Gastrocnemius medialis (tissue), 4 donors: ENCODE measurements around the gene PRKG1. TPM values are rescaled to one million over a fixed set of nuclear protein-coding genes. Genes with fewer than 3 reads are reported as not detected.
A peak's percentile ranks its signal among the peaks of the same experiment; 100 is the strongest.

Source experiments
- ATAC-seq, 2 donors: fragments of 150-250 bp; one replicate each; pipeline ENCODE4 v1.9.1; 2016
- DNase-seq, 2 donors: peaks; one replicate each; pipeline ENCODE4 v3.0.0-alpha.2; 2019
- H3K27ac ChIP-seq, 4 donors: fragments of 200-600 bp; sonication (generic); 1 replicate in 1 of 4; 2 replicates in 3 of 4; pipeline ENCODE4 v1.5.1; 2016 to 2018; ENCODE audit warnings: mild to moderate bottlenecking in 2 of 4, moderate library complexity in 1 of 4
- H3K27me3 ChIP-seq, 3 donors: fragments of 200-600 bp; sonication (generic) in 2 of 3; 1 replicate in 1 of 3; 2 replicates in 2 of 3; pipeline versions ENCODE4 v1.5.1 to v1.6.0; 2016 to 2019; ENCODE audit warnings: mild to moderate bottlenecking in 1 of 3, moderate library complexity in 1 of 3
- H3K36me3 ChIP-seq, 2 donors: fragments of 200-600 bp; sonication (generic) in 1 of 2; one replicate each; pipeline ENCODE4 v1.5.1; 2017 to 2018
- H3K4me1 ChIP-seq, 2 donors: fragments of 200-600 bp; sonication (generic) in 1 of 2; one replicate each; pipeline ENCODE4 v1.5.1; 2016 to 2017; ENCODE audit warnings: mild to moderate bottlenecking in 2 of 2
- H3K4me3 ChIP-seq, 4 donors: fragments of 200-600 bp; sonication (generic) in 3 of 4; 1 replicate in 1 of 4; 2 replicates in 3 of 4; pipeline ENCODE4 v1.5.1; 2016 to 2019; ENCODE audit warnings: mild to moderate bottlenecking in 2 of 4
- H3K9me3 ChIP-seq, 3 donors: fragments of 200-600 bp; sonication (generic) in 2 of 3; 1 replicate in 1 of 3; 2 replicates in 2 of 3; pipeline ENCODE4 v1.5.1; 2016 to 2019
- POLR2A ChIP-seq, 2 donors: fragments of 450-650 bp; IDR thresholded peaks; one replicate each; pipeline ENCODE4 v1.6.1; 2017; ENCODE audit warnings: antibody characterized with exemption in 2 of 2, mild to moderate bottlenecking in 2 of 2, moderate library complexity in 2 of 2
- in situ Hi-C, 4 donors: fragments of 200-750 bp; cut with MboI; loops; one replicate each; pipeline versions ENCODE4 v1.15.0 to v1.8.0; 2017; ENCODE audit warnings: low sequenced_read_pairs in 4 of 4
- intact Hi-C: fragments of 100-400 bp; cut with DNase I; formaldehyde crosslinking; loops from one replicate; pipeline ENCODE4 v1.15.1; 2023; ENCODE audit warnings: low total_unique reads
- total RNA-seq, 4 donors: library from RNA; depleted of rRNA; stranded (reverse); fragments of >200 nt; gene quantifications; one replicate each; pipeline versions ENCODE4 v1.1.0 to v1.2.3, GENCODE V29; 2016
- TF ChIP-seq, protein P1 (sequence below), 5 experiments: fragments of 450-650 bp in 3 of 5; fragments of 200-600 bp in 2 of 5; sonication (generic) in 2 of 5; IDR thresholded peaks in 4 of 5; conservative IDR thresholded peaks in 1 of 5; 1 replicate in 4 of 5; 2 replicates in 1 of 5; pipeline ENCODE4 v1.5.1; 2016 to 2019; ENCODE audit warnings: antibody characterized with exemption in 5 of 5, mild to moderate bottlenecking in 3 of 5, moderate library complexity in 3 of 5

Gene PRKG1
- total RNA-seq, 4 donors from 2014 or later: 10.4 to 39.4 (median 25.1) TPM

DNA sequence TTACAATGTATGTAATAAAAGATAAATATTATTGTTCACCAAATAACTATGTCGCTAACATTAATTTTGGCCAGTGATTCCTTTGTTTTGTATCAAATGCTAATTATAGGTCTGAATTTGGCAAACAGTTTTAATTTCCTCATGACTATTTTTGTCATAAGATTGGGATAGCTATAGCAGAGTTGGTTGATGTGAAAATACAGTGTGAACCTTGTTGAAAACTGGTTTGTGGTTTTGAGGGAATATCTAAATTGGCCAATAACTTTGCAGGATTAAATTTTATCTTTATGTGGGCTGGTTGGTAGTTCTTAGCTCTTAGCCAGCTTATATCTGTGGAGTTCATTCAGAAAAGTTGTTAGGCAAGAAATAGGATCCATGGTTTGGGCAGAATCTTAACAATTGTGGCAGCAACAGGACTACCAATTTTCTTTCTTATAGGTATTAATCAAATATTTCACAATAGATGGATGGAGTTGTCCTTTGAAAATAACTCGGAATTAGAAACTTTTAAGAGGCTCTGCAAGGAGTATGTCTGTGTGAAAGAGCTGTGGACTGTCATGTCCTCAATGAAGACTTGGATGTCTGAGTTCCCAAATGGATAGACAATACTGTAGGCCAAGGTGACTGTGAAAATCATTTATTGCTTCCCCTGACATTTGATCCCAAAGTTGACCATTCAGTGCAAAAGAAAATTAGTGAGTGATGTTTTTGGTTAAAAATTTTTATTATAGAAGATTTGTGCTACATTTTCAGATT is 73.5 kb downstream of the PRKG1 start:
- Histone ChIP-seq H3K36me3 (no peaks in the 10 kb centered on the region), H3K4me3 (no peak overlapping the region), H3K9me3 (no peaks in the 10 kb centered on the region), H3K27me3 (no peaks in the 10 kb centered on the region), H3K27ac (peak overlapping the region in 2 of 4 donors; percentile 45), H3K4me1 (peaks cover 23 to 36% of the 10 kb centered on the region in 2 donors)
- DNase-seq (no peak), ATAC-seq (peak in 1 of 2 donors; percentile 41)
- in situ Hi-C loops: no loop called here
- TF ChIP-seq, protein P1, sequence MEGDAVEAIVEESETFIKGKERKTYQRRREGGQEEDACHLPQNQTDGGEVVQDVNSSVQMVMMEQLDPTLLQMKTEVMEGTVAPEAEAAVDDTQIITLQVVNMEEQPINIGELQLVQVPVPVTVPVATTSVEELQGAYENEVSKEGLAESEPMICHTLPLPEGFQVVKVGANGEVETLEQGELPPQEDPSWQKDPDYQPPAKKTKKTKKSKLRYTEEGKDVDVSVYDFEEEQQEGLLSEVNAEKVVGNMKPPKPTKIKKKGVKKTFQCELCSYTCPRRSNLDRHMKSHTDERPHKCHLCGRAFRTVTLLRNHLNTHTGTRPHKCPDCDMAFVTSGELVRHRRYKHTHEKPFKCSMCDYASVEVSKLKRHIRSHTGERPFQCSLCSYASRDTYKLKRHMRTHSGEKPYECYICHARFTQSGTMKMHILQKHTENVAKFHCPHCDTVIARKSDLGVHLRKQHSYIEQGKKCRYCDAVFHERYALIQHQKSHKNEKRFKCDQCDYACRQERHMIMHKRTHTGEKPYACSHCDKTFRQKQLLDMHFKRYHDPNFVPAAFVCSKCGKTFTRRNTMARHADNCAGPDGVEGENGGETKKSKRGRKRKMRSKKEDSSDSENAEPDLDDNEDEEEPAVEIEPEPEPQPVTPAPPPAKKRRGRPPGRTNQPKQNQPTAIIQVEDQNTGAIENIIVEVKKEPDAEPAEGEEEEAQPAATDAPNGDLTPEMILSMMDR (IDR thresholded peaks at IDR 0.05 in 4 of 5, conservative IDR thresholded peaks at IDR 0.05 in 1 of 5): no peak
- no peak for TF ChIP-seq POLR2A (IDR thresholded peaks at IDR 0.05)
- intact Hi-C loops: no loop called here

DNA sequence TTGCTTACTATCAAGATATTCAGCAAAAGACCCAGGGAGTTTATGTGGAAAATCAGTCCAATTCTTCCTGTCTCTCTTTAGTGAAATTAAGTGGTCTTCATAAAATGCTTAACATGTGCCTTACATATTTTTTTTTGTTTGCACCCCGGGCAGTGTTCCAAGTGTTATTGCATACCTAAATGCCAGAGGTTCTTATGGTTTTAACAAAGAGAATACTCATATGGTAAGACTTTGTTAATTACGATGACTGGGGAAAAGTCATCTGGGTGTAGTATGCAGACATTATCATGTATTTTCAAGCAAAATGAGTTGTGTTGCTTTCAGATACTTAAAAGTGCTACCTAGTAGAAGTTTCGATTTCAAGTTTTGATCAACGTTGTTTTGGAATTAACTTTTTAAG is 82.6 kb downstream of the PRKG1 start:
- no peak for TF ChIP-seq POLR2A (IDR thresholded peaks at IDR 0.05)
- TF ChIP-seq, protein P1 (IDR thresholded peaks at IDR 0.05 in 4 of 5, conservative IDR thresholded peaks at IDR 0.05 in 1 of 5): no peak
- in situ Hi-C loops: no loop called here
- ATAC-seq (no peak), DNase-seq (no peak)
- Histone ChIP-seq H3K27ac (no peak overlapping the region), H3K27me3 (no peaks in the 10 kb centered on the region), H3K4me3 (no peak overlapping the region), H3K4me1 (peaks cover 7 to 20% of the 10 kb centered on the region in 2 donors), H3K36me3 (peaks cover 0 to 3% of the 10 kb centered on the region in 2 donors), H3K9me3 (no peaks in the 10 kb centered on the region)
- intact Hi-C loops: no loop called here

DNA sequence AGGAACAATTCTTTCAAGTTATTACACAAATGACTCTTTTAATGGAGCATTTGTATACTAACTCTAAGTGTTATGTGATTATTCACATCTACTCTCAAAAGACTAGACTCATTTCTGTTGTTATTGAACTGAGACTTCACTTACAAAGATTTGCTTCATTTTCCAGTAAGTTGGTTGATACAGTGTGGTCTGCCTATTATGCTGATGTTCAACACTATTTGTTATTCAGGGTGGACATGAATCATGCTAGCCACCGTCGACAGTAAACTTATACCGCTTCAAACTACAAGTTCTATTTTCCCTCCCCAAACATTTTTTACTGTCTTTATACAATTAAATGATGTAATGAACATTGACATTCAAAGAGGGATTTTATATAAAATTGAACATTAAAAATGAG is 84.5 kb downstream of the PRKG1 start:
- H3K4me3 ChIP-seq: no peak overlapping the region

DNA sequence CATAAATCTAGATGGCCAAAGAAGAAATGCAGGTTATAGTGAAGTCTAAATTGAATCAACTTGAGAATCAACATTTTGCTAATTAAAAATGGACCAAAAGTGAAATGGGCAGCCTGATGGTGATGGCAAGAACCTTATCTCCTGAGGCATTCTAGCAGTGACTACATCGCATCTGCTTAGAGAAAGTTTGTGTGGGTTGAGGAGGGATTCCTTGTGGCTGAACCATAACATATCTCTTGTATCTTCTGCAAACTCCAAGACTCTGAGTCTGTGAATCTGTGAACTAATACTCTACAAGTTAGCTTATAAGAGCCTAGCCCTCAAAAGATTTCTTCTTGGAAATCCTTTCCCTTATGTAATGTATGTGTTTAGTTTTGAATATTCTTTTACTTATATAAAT is 85.6 kb downstream of the PRKG1 start:
- in situ Hi-C loops (no loop called here), intact Hi-C loops (no loop called here)
- Histone ChIP-seq H3K27me3 (no peaks in the 10 kb centered on the region), H3K4me3 (no peak overlapping the region), H3K36me3 (peaks cover 0 to 3% of the 10 kb centered on the region in 2 donors), H3K9me3 (no peaks in the 10 kb centered on the region), H3K27ac (no peak overlapping the region), H3K4me1 (peaks cover 0 to 11% of the 10 kb centered on the region in 2 donors)
- TF ChIP-seq, protein P1 (IDR thresholded peaks at IDR 0.05 in 4 of 5, conservative IDR thresholded peaks at IDR 0.05 in 1 of 5): no peak
- no peak for TF ChIP-seq POLR2A (IDR thresholded peaks at IDR 0.05)
- no peak for ATAC-seq
- DNase-seq: no peak

More for the DNA sequence above, 84.5 kb downstream of the PRKG1 start:
- in situ Hi-C loops (no loop called here), intact Hi-C loops (no loop called here)
- no peak for DNase-seq
- Histone ChIP-seq H3K27me3 (no peaks in the 10 kb centered on the region), H3K9me3 (no peaks in the 10 kb centered on the region), H3K36me3 (peaks cover 0 to 3% of the 10 kb centered on the region in 2 donors), H3K27ac (no peak overlapping the region), H3K4me1 (peaks cover 0 to 11% of the 10 kb centered on the region in 2 donors)
- no peak for ATAC-seq
- TF ChIP-seq, protein P1 (IDR thresholded peaks at IDR 0.05 in 4 of 5, conservative IDR thresholded peaks at IDR 0.05 in 1 of 5): no peak
- no peak for TF ChIP-seq POLR2A (IDR thresholded peaks at IDR 0.05)
